KMS-11 (cell line): ENCODE results near the gene PLXNA2.
A peak's percentile ranks its signal among the peaks of the same experiment; 100 is the strongest.

Experiments used
- H2AFZ ChIP-seq: fragments of 200-600 bp; sonication (generic); 2 replicates; pipeline ENCODE4 v1.6.1; 2016; ENCODE audit warnings: antibody characterized with exemption, mixed run types, low read depth
- H3K27ac ChIP-seq: fragments of 200-600 bp; sonication (generic); 2 replicates; pipeline ENCODE4 v1.6.1; 2016; ENCODE audit warnings: mild to moderate bottlenecking, mixed run types
- H3K27me3 ChIP-seq: fragments of 200-600 bp; sonication (generic); 2 replicates; pipeline ENCODE4 v1.6.1; 2017; ENCODE audit warnings: mild to moderate bottlenecking, low read depth, mixed run types, moderate library complexity; ENCODE audit not compliant: insufficient read depth
- H3K36me3 ChIP-seq: fragments of 200-600 bp; sonication (generic); 2 replicates; pipeline ENCODE4 v1.6.1; 2017; ENCODE audit warnings: mild to moderate bottlenecking, mixed run types; ENCODE audit not compliant: insufficient read depth
- H3K4me1 ChIP-seq: fragments of 200-600 bp; sonication (generic); 2 replicates; pipeline ENCODE4 v1.6.1; 2016; ENCODE audit warnings: mild to moderate bottlenecking, low read depth, mixed run types; ENCODE audit not compliant: poor library complexity, severe bottlenecking
- H3K4me2 ChIP-seq: fragments of 200-600 bp; sonication (generic); 2 replicates; pipeline ENCODE4 v1.7.0; 2016; ENCODE audit warnings: mild to moderate bottlenecking, mixed run types
- H3K4me3 ChIP-seq: fragments of 200-600 bp; sonication (generic); IDR thresholded peaks from 2 replicates; pipeline ENCODE4 v1.6.1; 2017; ENCODE audit warnings: low read depth, low read length, mixed read lengths; ENCODE audit not compliant: insufficient read depth
- H3K79me2 ChIP-seq: fragments of 200-600 bp; sonication (generic); 2 replicates; pipeline ENCODE4 v1.6.1; 2016; ENCODE audit warnings: low read depth, mixed run types; ENCODE audit not compliant: insufficient read depth
- H3K9ac ChIP-seq: fragments of 200-600 bp; sonication (generic); 2 replicates; pipeline ENCODE4 v1.6.1; 2016; ENCODE audit warnings: mild to moderate bottlenecking, mixed run types
- H4K20me1 ChIP-seq: fragments of 200-600 bp; sonication (generic); 2 replicates; pipeline ENCODE4 v1.6.1; 2016; ENCODE audit warnings: mild to moderate bottlenecking, mixed run types; ENCODE audit not compliant: insufficient read depth
- CTCF ChIP-seq: fragments of 200-600 bp; sonication (generic); conservative IDR thresholded peaks from 2 replicates; pipeline ENCODE4 v1.6.1; 2017; ENCODE audit warnings: low read depth, mild to moderate bottlenecking, antibody characterized with exemption, low read length, moderate library complexity, mixed read lengths

PLXNA2 gene

GRCh38 chr1:208085655-208086515, 158.3 kb downstream of the PLXNA2 start:
- no peaks in the 10 kb centered on the region for H3K27me3 ChIP-seq
- peak overlapping the region; percentile 23; the same call in 1 of the 2 replicates for H2AFZ ChIP-seq
- H3K27ac ChIP-seq, result no peak overlapping the region
- H3K79me2 ChIP-seq, result no peaks in the 10 kb centered on the region
- no peak for TF ChIP-seq CTCF
- H3K36me3 ChIP-seq, result no peaks in the 10 kb centered on the region
- H4K20me1 ChIP-seq, result no peaks in the 10 kb centered on the region
- peak overlapping the region; percentile 45 for H3K4me3 ChIP-seq
- peak overlapping the region; percentile 58 for H3K4me2 ChIP-seq
- 0 out of 2 replicates have a peak overlapping the region, but pooled peaks have one; percentile 12 for H3K9ac ChIP-seq
- peaks cover 16% of the 10 kb centered on the region for H3K4me1 ChIP-seq

GRCh38 chr1:208084764-208085163, 159.4 kb downstream of the PLXNA2 start:
- Histone ChIP-seq H3K4me3 (no peak overlapping the region), H3K36me3 (no peaks in the 10 kb centered on the region), H3K27me3 (no peaks in the 10 kb centered on the region), H3K27ac (no peak overlapping the region), H2AFZ (no peak overlapping the region), H3K9ac (no peak overlapping the region), H4K20me1 (no peaks in the 10 kb centered on the region), H3K79me2 (no peaks in the 10 kb centered on the region), H3K4me2 (no peak overlapping the region), H3K4me1 (peaks cover 16% of the 10 kb centered on the region)
- no peak for TF ChIP-seq CTCF

GRCh38 chr1:208084220-208084619, 160.0 kb downstream of the PLXNA2 start:
- no peak overlapping the region for H3K27ac ChIP-seq
- H3K27me3 ChIP-seq, result no peaks in the 10 kb centered on the region
- H3K4me1 ChIP-seq, result peaks cover 16% of the 10 kb centered on the region
- H3K36me3 ChIP-seq, result no peaks in the 10 kb centered on the region
- no peaks in the 10 kb centered on the region for H4K20me1 ChIP-seq
- H3K4me2 ChIP-seq, result no peak overlapping the region
- H2AFZ ChIP-seq, result no peak overlapping the region
- H3K4me3 ChIP-seq, result no peak overlapping the region
- no peak for TF ChIP-seq CTCF
- no peak overlapping the region for H3K9ac ChIP-seq
- H3K79me2 ChIP-seq, result no peaks in the 10 kb centered on the region

- Histone ChIP-seq H3K4me2 (no peak overlapping the region), H3K27me3 (no peaks in the 10 kb centered on the region), H3K27ac (no peak overlapping the region), H3K4me3 (no peak overlapping the region), H3K36me3 (no peaks in the 10 kb centered on the region), H4K20me1 (no peaks in the 10 kb centered on the region), H3K9ac (no peak overlapping the region), H3K79me2 (no peaks in the 10 kb centered on the region), H2AFZ (no peak overlapping the region), H3K4me1 (peaks cover 16% of the 10 kb centered on the region)
- no peak for TF ChIP-seq CTCF
Measured at GRCh38 chr1:208083715-208084085, 160.5 kb downstream of the PLXNA2 start.
